AG09319 (cell line): ENCODE results near the gene MDFI.

ENCODE experiments used
- DNase-seq: peaks from one replicate; pipeline ENCODE4 v3.0.0-alpha.2; 2010; ENCODE audit warnings: low read depth; ENCODE audit errors: extremely low read depth
- CTCF ChIP-seq: IDR thresholded peaks from 2 replicates; pipeline ENCODE4 v1.5.1; 2011; ENCODE audit warnings: low read depth, mild to moderate bottlenecking, inconsistent platforms, low read length, moderate library complexity

Gene MDFI

GRCh38 chr6:41598670-41599014 is 39.6 kb upstream of the MDFI start:
- no peak for TF ChIP-seq CTCF
- no peak for DNase-seq

- DNase-seq, result no peak
- no peak for TF ChIP-seq CTCF
These were observed 39.0 kb upstream of the MDFI start for GRCh38 chr6:41599015-41599851.

- no peak for DNase-seq
- no peak for TF ChIP-seq CTCF
These were observed 38.3 kb upstream of the MDFI start for GRCh38 chr6:41599852-41600445.

- no peak for TF ChIP-seq CTCF
- no peak for DNase-seq
These were observed 37.6 kb upstream of the MDFI start for GRCh38 chr6:41600499-41601247.

GRCh38 chr6:41601248-41601549 is 37.1 kb upstream of the MDFI start:
- no peak for DNase-seq
- TF ChIP-seq CTCF, result no peak

- TF ChIP-seq CTCF, result no peak
- no peak for DNase-seq
These were observed 35.9 kb upstream of the MDFI start for GRCh38 chr6:41602422-41602743.
